ENCODE results near the gene SH3TC1.

Gene SH3TC1

GRCh38 chr4:8202108-8203051 is 3.3 kb downstream of the SH3TC1 start:
- DNase-seq: no peak

- no peak for DNase-seq
Measured at GRCh38 chr4:8203052-8203401, 3.9 kb downstream of the SH3TC1 start.

GRCh38 chr4:8203817-8204216 is 4.7 kb downstream of the SH3TC1 start:
- no peak for DNase-seq

GRCh38 chr4:8204576-8205227 is 5.6 kb downstream of the SH3TC1 start:
- no peak for DNase-seq

- DNase-seq: no peak
Measured at GRCh38 chr4:8205241-8205707, 6.2 kb downstream of the SH3TC1 start.

- DNase-seq: no peak
Measured at GRCh38 chr4:8205749-8206611, 6.9 kb downstream of the SH3TC1 start.

- DNase-seq: no peak
Measured at GRCh38 chr4:8207314-8207713, 8.2 kb downstream of the SH3TC1 start.

- no peak for DNase-seq
Measured at GRCh38 chr4:8208565-8208964, 9.5 kb downstream of the SH3TC1 start.

GRCh38 chr4:8209181-8209874 is 10.2 kb downstream of the SH3TC1 start:
- no peak for DNase-seq

- DNase-seq: no peak
Measured at GRCh38 chr4:8210010-8210409, 10.9 kb downstream of the SH3TC1 start.

GRCh38 chr4:8210616-8211015 is 11.5 kb downstream of the SH3TC1 start:
- DNase-seq: no peak

GRCh38 chr4:8211251-8211650 is 12.2 kb downstream of the SH3TC1 start:
- DNase-seq: no peak

- no peak for DNase-seq
Measured at GRCh38 chr4:8211737-8212581, 12.9 kb downstream of the SH3TC1 start.

GRCh38 chr4:8212622-8213021 is 13.5 kb downstream of the SH3TC1 start:
- no peak for DNase-seq

GRCh38 chr4:8213121-8213520 is 14.0 kb downstream of the SH3TC1 start:
- no peak for DNase-seq

- no peak for DNase-seq
Measured at GRCh38 chr4:8214136-8214535, 15.0 kb downstream of the SH3TC1 start.

- DNase-seq: no peak
Measured at GRCh38 chr4:8215001-8215427, 15.9 kb downstream of the SH3TC1 start.

GRCh38 chr4:8215641-8216442 is 16.8 kb downstream of the SH3TC1 start:
- DNase-seq: no peak

- no peak for DNase-seq
Measured at GRCh38 chr4:8216443-8217245, 17.6 kb downstream of the SH3TC1 start.

- no peak for DNase-seq
Measured at GRCh38 chr4:8217246-8217511, 18.1 kb downstream of the SH3TC1 start.
